ENCODE measurements around the gene AGAP1. TPM values are rescaled to one million over a fixed set of nuclear protein-coding genes. Genes with fewer than 3 reads are reported as not detected.

The AGAP1 gene
- total RNA-seq, 2 experiments from 2014 or later = 2.2 TPM

GRCh38 chr2:235500761-235501672 lies 7.2 kb downstream of the AGAP1 start:
- ChIA-PET CTCF (interaction anchor here (0.5 to 0.7 kb wide), 3 partner anchors 26 to 249 kb away, joined by 3 to 4 read pairs (median 4); no protein-coding TSS in a partner anchor), POLR2A (no interaction called here)
- peak; percentile 42 for DNase-seq
- ATAC-seq = peak; percentile 94
- Mint-ChIP-seq H3K4me3 (no peak overlapping the region), H3K36me3 (ENCODE audit: low read depth) (no peaks in the 10 kb centered on the region), H3K9me3 (ENCODE audit: low read depth) (no peaks in the 10 kb centered on the region), H3K27ac (no peak overlapping the region), H3K27me3 (peaks cover 47% of the 10 kb centered on the region), H3K4me1 (peaks cover 11% of the 10 kb centered on the region)
- intact Hi-C loops (cut with DNase I, micrococcal nuclease) = no loop called here

- ATAC-seq (no peak), DNase-seq (no peak)
- no peaks in the 10 kb centered on the region for H3K9me3 Mint-ChIP-seq (ENCODE audit: low read depth)
- intact Hi-C loops (cut with DNase I, micrococcal nuclease) = no loop called here
- H3K36me3 Mint-ChIP-seq (ENCODE audit: low read depth) = no peaks in the 10 kb centered on the region
- peaks cover 42% of the 10 kb centered on the region for H3K27me3 Mint-ChIP-seq
- H3K4me3 Mint-ChIP-seq = no peak overlapping the region
- no peak overlapping the region for H3K27ac Mint-ChIP-seq
- peaks cover 11% of the 10 kb centered on the region for H3K4me1 Mint-ChIP-seq
- ChIA-PET POLR2A (no interaction called here), CTCF (interaction anchor here (0.6 to 0.7 kb wide), 2 partner anchors 92 to 249 kb away, joined by 4 read pairs; no protein-coding TSS in a partner anchor)
These were observed 7.8 kb downstream of the AGAP1 start for GRCh38 chr2:235501673-235502031.

GRCh38 chr2:235502336-235502735 lies 8.5 kb downstream of the AGAP1 start:
- Mint-ChIP-seq H3K9me3 (ENCODE audit: low read depth) (no peaks in the 10 kb centered on the region), H3K27me3 (peaks cover 40% of the 10 kb centered on the region), H3K27ac (no peak overlapping the region), H3K4me1 (peaks cover 11% of the 10 kb centered on the region), H3K36me3 (ENCODE audit: low read depth) (no peaks in the 10 kb centered on the region), H3K4me3 (no peak overlapping the region)
- POLR2A ChIA-PET = no interaction called here
- ATAC-seq (no peak), DNase-seq (no peak)
- CTCF ChIA-PET = no interaction called here
- intact Hi-C loops (cut with DNase I, micrococcal nuclease) = no loop called here

- DNase-seq (no peak), ATAC-seq (no peak)
- ChIA-PET CTCF (no interaction called here), POLR2A (no interaction called here)
- Mint-ChIP-seq H3K4me3 (no peak overlapping the region), H3K9me3 (ENCODE audit: low read depth) (no peaks in the 10 kb centered on the region), H3K27me3 (peaks cover 37% of the 10 kb centered on the region), H3K4me1 (peaks cover 11% of the 10 kb centered on the region), H3K36me3 (ENCODE audit: low read depth) (no peaks in the 10 kb centered on the region), H3K27ac (no peak overlapping the region)
- intact Hi-C loops (cut with DNase I, micrococcal nuclease) = no loop called here
These were observed 10.8 kb downstream of the AGAP1 start for GRCh38 chr2:235504441-235505180.

GRCh38 chr2:235505181-235505741 lies 11.4 kb downstream of the AGAP1 start:
- ATAC-seq (no peak), DNase-seq (no peak)
- peaks cover 11% of the 10 kb centered on the region for H3K4me1 Mint-ChIP-seq
- no peaks in the 10 kb centered on the region for H3K36me3 Mint-ChIP-seq (ENCODE audit: low read depth)
- H3K4me3 Mint-ChIP-seq = no peak overlapping the region
- peaks cover 37% of the 10 kb centered on the region for H3K27me3 Mint-ChIP-seq
- no peak overlapping the region for H3K27ac Mint-ChIP-seq
- intact Hi-C loops (cut with DNase I, micrococcal nuclease) = no loop called here
- ChIA-PET CTCF (no interaction called here), POLR2A (no interaction called here)
- H3K9me3 Mint-ChIP-seq (ENCODE audit: low read depth) = peaks cover under 1% of the 10 kb centered on the region

- ChIA-PET POLR2A (no interaction called here), CTCF (no interaction called here)
- DNase-seq (no peak), ATAC-seq (no peak)
- H3K4me3 Mint-ChIP-seq = no peak overlapping the region
- H3K9me3 Mint-ChIP-seq (ENCODE audit: low read depth) = peaks cover 2% of the 10 kb centered on the region
- intact Hi-C loops (cut with DNase I, micrococcal nuclease) = no loop called here
- no peaks in the 10 kb centered on the region for H3K36me3 Mint-ChIP-seq (ENCODE audit: low read depth)
- peaks cover 38% of the 10 kb centered on the region for H3K27me3 Mint-ChIP-seq
- peaks cover 7% of the 10 kb centered on the region for H3K4me1 Mint-ChIP-seq
- no peak overlapping the region for H3K27ac Mint-ChIP-seq
These were observed 12.6 kb downstream of the AGAP1 start for GRCh38 chr2:235506291-235506996.

GRCh38 chr2:235506997-235507615 lies 13.3 kb downstream of the AGAP1 start:
- Mint-ChIP-seq H3K27ac (no peak overlapping the region), H3K4me1 (peaks cover under 1% of the 10 kb centered on the region), H3K27me3 (peaks cover 31% of the 10 kb centered on the region), H3K9me3 (ENCODE audit: low read depth) (peaks cover 2% of the 10 kb centered on the region), H3K36me3 (ENCODE audit: low read depth) (no peaks in the 10 kb centered on the region), H3K4me3 (no peak overlapping the region)
- intact Hi-C loops (cut with DNase I, micrococcal nuclease) = no loop called here
- DNase-seq (no peak), ATAC-seq (no peak)
- ChIA-PET CTCF (no interaction called here), POLR2A (no interaction called here)

- Mint-ChIP-seq H3K4me1 (no peaks in the 10 kb centered on the region), H3K9me3 (ENCODE audit: low read depth) (peaks cover 2% of the 10 kb centered on the region), H3K27ac (no peak overlapping the region), H3K4me3 (no peak overlapping the region), H3K36me3 (ENCODE audit: low read depth) (no peaks in the 10 kb centered on the region), H3K27me3 (peaks cover 26% of the 10 kb centered on the region)
- no peak for DNase-seq
- ChIA-PET POLR2A (no interaction called here), CTCF (no interaction called here)
- ATAC-seq = no peak
- intact Hi-C loops (cut with DNase I, micrococcal nuclease) = no loop called here
These were observed 14.1 kb downstream of the AGAP1 start for GRCh38 chr2:235507928-235508327.

GRCh38 chr2:235508371-235509160 lies 14.7 kb downstream of the AGAP1 start:
- ChIA-PET POLR2A (no interaction called here), CTCF (no interaction called here)
- Mint-ChIP-seq H3K9me3 (ENCODE audit: low read depth) (peaks cover 2% of the 10 kb centered on the region), H3K36me3 (ENCODE audit: low read depth) (no peaks in the 10 kb centered on the region), H3K27me3 (peaks cover 23% of the 10 kb centered on the region), H3K27ac (no peak overlapping the region), H3K4me1 (no peaks in the 10 kb centered on the region), H3K4me3 (no peak overlapping the region)
- DNase-seq = no peak
- intact Hi-C loops (cut with DNase I, micrococcal nuclease) = no loop called here
- ATAC-seq = no peak

GRCh38 chr2:235510318-235510717 lies 16.5 kb downstream of the AGAP1 start:
- CTCF ChIA-PET = no interaction called here

More at GRCh38 chr2:235510318-235510717, 16.5 kb downstream of the AGAP1 start:
- Mint-ChIP-seq H3K27me3 (peaks cover 18% of the 10 kb centered on the region), H3K27ac (no peak overlapping the region), H3K36me3 (ENCODE audit: low read depth) (no peaks in the 10 kb centered on the region), H3K4me3 (no peak overlapping the region), H3K4me1 (no peaks in the 10 kb centered on the region), H3K9me3 (ENCODE audit: low read depth) (peaks cover 2% of the 10 kb centered on the region)
- POLR2A ChIA-PET = no interaction called here
- ATAC-seq (no peak), DNase-seq (no peak)
- intact Hi-C loops (cut with DNase I, micrococcal nuclease) = no loop called here
